ENCODE results near the gene RBM3. TPM values are rescaled to one million over a fixed set of nuclear protein-coding genes. Genes with fewer than 3 reads are reported as not detected.

RBM3 gene
- total RNA-seq, 1 donor from 2014 or later = 170 TPM

DNA sequence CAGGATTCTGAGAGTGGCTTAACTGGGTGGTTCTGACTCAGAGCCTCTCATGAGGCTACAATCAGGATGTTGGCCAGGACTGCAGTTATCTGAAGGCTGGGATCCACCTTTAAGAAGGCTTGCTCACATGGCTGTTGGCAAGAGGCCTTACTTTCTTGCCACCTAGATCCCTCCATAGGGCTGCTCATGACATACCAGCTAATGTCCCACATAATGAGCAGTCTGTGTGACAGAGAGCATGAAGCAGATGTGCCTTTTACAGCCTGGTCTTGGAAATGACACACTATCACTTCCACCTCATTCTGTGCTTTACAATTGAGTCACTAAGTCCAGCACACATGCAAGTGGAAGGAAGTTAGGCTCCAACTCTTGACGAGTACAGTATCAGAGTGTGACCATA is 4.3 kb upstream of the RBM3 start:
- H3K36me3 ChIP-seq = no peaks in the 10 kb centered on the region
- ATAC-seq (no peak), DNase-seq (no peak)
- no peaks in the 10 kb centered on the region for H3K4me1 ChIP-seq
- intact Hi-C loops (cut with DNase I) = no loop called here
- no peaks in the 10 kb centered on the region for H3K27me3 ChIP-seq
- no peaks in the 10 kb centered on the region for H3K9me3 ChIP-seq
- H3K27ac ChIP-seq = no peak overlapping the region
- TF ChIP-seq, protein P1, sequence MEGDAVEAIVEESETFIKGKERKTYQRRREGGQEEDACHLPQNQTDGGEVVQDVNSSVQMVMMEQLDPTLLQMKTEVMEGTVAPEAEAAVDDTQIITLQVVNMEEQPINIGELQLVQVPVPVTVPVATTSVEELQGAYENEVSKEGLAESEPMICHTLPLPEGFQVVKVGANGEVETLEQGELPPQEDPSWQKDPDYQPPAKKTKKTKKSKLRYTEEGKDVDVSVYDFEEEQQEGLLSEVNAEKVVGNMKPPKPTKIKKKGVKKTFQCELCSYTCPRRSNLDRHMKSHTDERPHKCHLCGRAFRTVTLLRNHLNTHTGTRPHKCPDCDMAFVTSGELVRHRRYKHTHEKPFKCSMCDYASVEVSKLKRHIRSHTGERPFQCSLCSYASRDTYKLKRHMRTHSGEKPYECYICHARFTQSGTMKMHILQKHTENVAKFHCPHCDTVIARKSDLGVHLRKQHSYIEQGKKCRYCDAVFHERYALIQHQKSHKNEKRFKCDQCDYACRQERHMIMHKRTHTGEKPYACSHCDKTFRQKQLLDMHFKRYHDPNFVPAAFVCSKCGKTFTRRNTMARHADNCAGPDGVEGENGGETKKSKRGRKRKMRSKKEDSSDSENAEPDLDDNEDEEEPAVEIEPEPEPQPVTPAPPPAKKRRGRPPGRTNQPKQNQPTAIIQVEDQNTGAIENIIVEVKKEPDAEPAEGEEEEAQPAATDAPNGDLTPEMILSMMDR (IDR thresholded peaks at IDR 0.05) = no peak
- no peak overlapping the region for H3K4me3 ChIP-seq

DNA sequence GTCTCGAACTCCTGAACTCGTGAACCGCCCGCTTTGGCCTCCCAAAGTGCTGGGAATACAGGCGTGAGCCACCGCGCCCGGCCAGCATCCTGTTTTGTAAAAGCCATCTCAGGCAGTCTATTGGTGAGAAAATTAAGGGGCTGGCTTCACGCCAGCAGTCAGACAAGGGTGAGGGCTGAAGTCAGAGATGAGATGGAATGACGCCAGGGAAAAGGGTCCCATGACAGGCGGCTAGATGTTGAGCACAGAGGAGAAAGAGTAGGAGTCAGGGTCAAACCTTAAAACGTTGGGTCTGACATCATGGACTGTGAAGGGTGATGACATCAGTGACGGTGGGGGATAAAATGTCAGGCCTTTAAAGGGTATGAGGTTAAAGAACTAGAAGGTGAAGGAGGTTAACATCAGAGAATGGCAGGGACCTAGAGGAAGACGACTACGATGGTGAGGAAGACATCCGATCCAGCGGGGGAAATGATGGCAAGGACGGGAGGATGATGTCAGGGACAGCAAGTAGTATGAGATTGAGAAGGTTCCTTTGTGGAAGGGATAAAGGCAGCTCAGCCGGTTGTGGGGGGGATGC is 504 bp upstream of the RBM3 start:
- Histone ChIP-seq H3K27ac (peak overlapping the region; percentile 100), H3K4me3 (peak overlapping the region; percentile 72), H3K4me1 (peaks cover 10% of the 10 kb centered on the region), H3K9me3 (no peaks in the 10 kb centered on the region), H3K36me3 (peaks cover 38% of the 10 kb centered on the region), H3K27me3 (no peaks in the 10 kb centered on the region)
- intact Hi-C loops (cut with DNase I) = no loop called here
- ATAC-seq (no peak), DNase-seq (no peak)
- TF ChIP-seq, protein P1 (IDR thresholded peaks at IDR 0.05) = no peak

DNA sequence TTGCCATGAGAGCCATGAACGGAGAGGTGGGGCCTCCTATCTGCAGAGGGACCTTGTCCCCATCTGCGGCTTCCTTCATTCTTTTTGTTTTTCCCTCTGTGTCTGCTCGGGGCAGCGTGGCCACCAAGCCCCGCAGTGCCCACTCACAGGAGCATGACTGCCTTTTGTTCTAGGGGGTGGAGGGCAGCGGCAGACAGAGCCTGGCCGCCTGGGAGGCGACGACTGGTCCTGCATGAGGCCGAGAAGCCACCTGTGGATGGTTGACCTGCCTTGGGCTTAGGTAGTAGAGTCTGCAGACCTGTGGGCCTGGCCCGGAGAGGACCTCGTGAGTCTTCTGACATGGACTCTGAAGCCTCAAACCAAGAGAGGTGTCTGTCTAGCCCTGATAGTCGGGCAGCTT is 1.4 kb downstream of the RBM3 start:
- Histone ChIP-seq H3K27me3 (no peaks in the 10 kb centered on the region), H3K36me3 (peaks cover 41% of the 10 kb centered on the region), H3K9me3 (no peaks in the 10 kb centered on the region), H3K27ac (peak overlapping the region; percentile 100), H3K4me1 (peaks cover 10% of the 10 kb centered on the region), H3K4me3 (peak overlapping the region; percentile 72)
- intact Hi-C loops (cut with DNase I) = no loop called here
- ATAC-seq = no peak
- no peak for DNase-seq
- TF ChIP-seq, protein P1 (IDR thresholded peaks at IDR 0.05) = no peak

DNA sequence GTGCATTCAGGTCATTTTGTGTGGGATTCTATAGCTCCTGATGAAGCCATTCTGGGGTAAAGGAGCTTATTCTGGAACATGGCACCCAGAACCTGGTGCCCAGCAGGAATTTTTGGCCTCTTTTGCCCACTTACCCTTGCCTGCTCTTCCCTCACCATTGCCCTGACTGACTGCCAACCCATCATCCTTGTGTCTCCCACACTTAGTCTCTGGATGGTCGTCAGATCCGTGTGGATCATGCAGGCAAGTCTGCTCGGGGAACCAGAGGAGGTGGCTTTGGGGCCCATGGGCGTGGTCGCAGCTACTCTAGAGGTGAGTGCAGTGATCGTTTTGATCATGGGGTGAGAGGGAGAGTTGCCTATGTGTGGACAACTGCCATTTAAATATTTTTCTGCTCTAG is 1.8 kb downstream of the RBM3 start:
- no peak overlapping the region for H3K27ac ChIP-seq

DNA sequence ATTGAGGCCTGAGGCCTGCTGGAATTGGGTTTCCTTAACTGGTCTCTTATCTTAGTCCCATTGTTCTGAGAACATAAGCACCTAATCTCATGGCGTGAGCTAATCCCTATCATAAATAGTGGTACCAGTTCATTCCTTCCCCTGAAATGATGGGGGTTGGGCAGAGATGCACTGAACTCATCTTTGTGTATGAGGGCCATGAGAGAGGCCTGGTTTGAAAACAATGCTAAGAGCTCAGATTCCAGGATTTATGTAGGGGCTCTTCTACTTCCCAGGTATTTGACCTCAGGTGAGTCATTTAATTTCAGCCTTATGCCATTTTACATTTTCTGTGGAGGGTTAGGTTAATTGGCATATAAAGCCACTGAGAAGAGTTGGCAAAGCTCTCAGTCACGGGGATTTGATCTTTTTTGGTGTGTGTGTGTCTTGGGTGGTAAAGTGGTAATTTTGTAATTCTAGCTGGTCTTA is 4.4 kb downstream of the RBM3 start:
- Histone ChIP-seq H3K9me3 (no peaks in the 10 kb centered on the region), H3K4me1 (peaks cover 10% of the 10 kb centered on the region), H3K36me3 (peaks cover 41% of the 10 kb centered on the region), H3K27ac (no peak overlapping the region), H3K4me3 (no peak overlapping the region), H3K27me3 (no peaks in the 10 kb centered on the region)
- intact Hi-C loops (cut with DNase I) = no loop called here
- TF ChIP-seq, protein P1 (IDR thresholded peaks at IDR 0.05) = no peak
- ATAC-seq (no peak), DNase-seq (no peak)

More for the DNA sequence above, 1.8 kb downstream of the RBM3 start:
- no peaks in the 10 kb centered on the region for H3K27me3 ChIP-seq
- peaks cover 10% of the 10 kb centered on the region for H3K4me1 ChIP-seq
- TF ChIP-seq, protein P1 (IDR thresholded peaks at IDR 0.05) = no peak
- ATAC-seq (no peak), DNase-seq (no peak)
- peaks cover 41% of the 10 kb centered on the region for H3K36me3 ChIP-seq
- H3K4me3 ChIP-seq = peak overlapping the region; percentile 72
- intact Hi-C loops (cut with DNase I) = no loop called here
- H3K9me3 ChIP-seq = no peaks in the 10 kb centered on the region

DNA sequence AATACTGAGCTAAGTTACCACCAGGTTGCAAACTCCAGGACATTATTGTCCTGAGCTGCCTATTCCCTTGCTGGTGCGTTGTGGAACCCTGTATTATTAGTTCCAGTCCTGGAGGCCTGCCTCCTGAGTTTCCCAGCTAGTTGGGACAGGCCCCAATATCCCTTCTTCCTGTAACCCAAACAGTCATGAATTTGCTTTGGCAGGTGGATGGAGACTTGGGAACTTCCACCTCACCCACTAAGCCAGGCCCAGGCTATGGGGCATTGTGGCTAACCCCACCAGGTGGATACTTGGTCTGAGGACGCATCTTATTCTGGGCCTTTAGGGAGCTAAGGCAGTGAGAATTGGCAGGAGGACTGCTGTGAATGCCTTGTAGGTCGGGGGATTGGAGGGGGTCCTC is 5.0 kb downstream of the RBM3 start:
- peaks cover 41% of the 10 kb centered on the region for H3K36me3 ChIP-seq
- H3K27ac ChIP-seq = no peak overlapping the region
- TF ChIP-seq, protein P1 (IDR thresholded peaks at IDR 0.05) = no peak
- no peaks in the 10 kb centered on the region for H3K27me3 ChIP-seq
- no peaks in the 10 kb centered on the region for H3K9me3 ChIP-seq
- DNase-seq = no peak
- intact Hi-C loops (cut with DNase I) = no loop called here
- ATAC-seq = no peak
- H3K4me3 ChIP-seq = no peak overlapping the region
- peaks cover 10% of the 10 kb centered on the region for H3K4me1 ChIP-seq
